Hematopoietic multipotent progenitor cell treated with erythropoietin and hydrocortisone succinate and interleukin-3 and kit ligand, for 4 days (in vitro differentiated cells): ENCODE results near the gene FAM177A1.
"Not testable (repeated sequence)": the region's sequence is repeated elsewhere in the genome, so short reads cannot be mapped to it uniquely, and the experiment has no call there.

Experiments used
- DNase-seq: peaks from one replicate; pipeline ENCODE4 v3.0.0-alpha.2; 2015

The FAM177A1 gene

GRCh38 chr14:35046048-35046750, at the start of gene FAM177A1:
Gene FAM177A1 (plus strand): TSS chr14:35046272. CDS start chr14:35046464, 192 bp downstream.
- peak; percentile 99 for DNase-seq

- DNase-seq: no peak
Observed at GRCh38 chr14:34997762-34998161, 48.3 kb upstream of the FAM177A1 start.

GRCh38 chr14:34999500-34999899, 46.6 kb upstream of the FAM177A1 start:
- no peak for DNase-seq

GRCh38 chr14:35001621-35002020, 44.5 kb upstream of the FAM177A1 start:
- DNase-seq: no peak

GRCh38 chr14:35004839-35005238, 41.2 kb upstream of the FAM177A1 start:
- DNase-seq: no peak

GRCh38 chr14:35016568-35016967, 29.5 kb upstream of the FAM177A1 start:
- DNase-seq: no peak

- no peak for DNase-seq
Observed at GRCh38 chr14:35020713-35021112, 25.4 kb upstream of the FAM177A1 start.

GRCh38 chr14:35028435-35028834, 17.6 kb upstream of the FAM177A1 start:
- no peak for DNase-seq

- no peak for DNase-seq
Observed at GRCh38 chr14:35032562-35032961, 13.5 kb upstream of the FAM177A1 start.

GRCh38 chr14:35034440-35034833, 11.6 kb upstream of the FAM177A1 start:
- no peak for DNase-seq

- DNase-seq: not testable (repeated sequence)
Observed at GRCh38 chr14:35034944-35035554, 11.0 kb upstream of the FAM177A1 start.

- DNase-seq: not testable (repeated sequence)
Observed at GRCh38 chr14:35038312-35038711, 7.8 kb upstream of the FAM177A1 start.

- DNase-seq: no peak
Observed at GRCh38 chr14:35042632-35043031, 3.4 kb upstream of the FAM177A1 start.

GRCh38 chr14:35043046-35043445, 3.0 kb upstream of the FAM177A1 start:
- no peak for DNase-seq

GRCh38 chr14:35044939-35045797, 904 bp upstream of the FAM177A1 start:
- no peak for DNase-seq

- DNase-seq: no peak
Observed at GRCh38 chr14:35045798-35046047, 349 bp upstream of the FAM177A1 start.

GRCh38 chr14:35046751-35047536, 872 bp downstream of the FAM177A1 start:
- peak; percentile 74 for DNase-seq

- no peak for DNase-seq
Observed at GRCh38 chr14:35047976-35048513, 2.0 kb downstream of the FAM177A1 start.

GRCh38 chr14:35050652-35051051, 4.6 kb downstream of the FAM177A1 start:
- peak; percentile 61 for DNase-seq

- no peak for DNase-seq
Observed at GRCh38 chr14:35051796-35052195, 5.7 kb downstream of the FAM177A1 start.

GRCh38 chr14:35052637-35053036, 6.6 kb downstream of the FAM177A1 start:
- DNase-seq: no peak

GRCh38 chr14:35061113-35061791, 15.2 kb downstream of the FAM177A1 start:
- peak; percentile 36 for DNase-seq
